Endodermal cell (in vitro differentiated cells): ENCODE data around the gene BCL2L11. TPM values are rescaled to one million over a fixed set of nuclear protein-coding genes. Genes with fewer than 3 reads are reported as not detected.

Experiments used
- DNase-seq: peaks from one replicate; pipeline ENCODE4 v3.0.0-alpha.2; 2017
- H3K27ac ChIP-seq: 2 replicates; pipeline ENCODE4 v1.5.1; 2013; ENCODE audit warnings: mild to moderate bottlenecking, low read depth, low read length, moderate library complexity
- H3K27me3 ChIP-seq: 2 replicates; pipeline ENCODE4 v1.6.1; 2013; ENCODE audit warnings: mild to moderate bottlenecking, low read length, moderate library complexity; ENCODE audit not compliant: insufficient read depth, control insufficient read depth, poor library complexity, severe bottlenecking
- H3K36me3 ChIP-seq: 2 replicates; pipeline ENCODE4 v1.7.0; 2013; ENCODE audit warnings: mild to moderate bottlenecking, low read length, moderate library complexity; ENCODE audit not compliant: control insufficient read depth, insufficient read depth
- H3K4me1 ChIP-seq: one replicate; pipeline ENCODE4 v1.7.0; 2013; ENCODE audit warnings: low read length; ENCODE audit not compliant: control insufficient read depth, insufficient read depth
- H3K4me3 ChIP-seq: 2 replicates; pipeline ENCODE4 v1.5.1; 2013; ENCODE audit warnings: mild to moderate bottlenecking, low read length, moderate library complexity
- H3K9ac ChIP-seq: 2 replicates; pipeline ENCODE4 v1.6.1; 2013; ENCODE audit warnings: mild to moderate bottlenecking, low read length, moderate library complexity; ENCODE audit not compliant: poor library complexity, severe bottlenecking; ENCODE audit errors: extremely low read depth
- H3K9me3 ChIP-seq: 2 replicates; pipeline ENCODE4 v1.6.1; 2013; ENCODE audit warnings: mild to moderate bottlenecking, low read length, moderate library complexity; ENCODE audit not compliant: control insufficient read depth
- H3K27ac Mint-ChIP-seq: 2 replicates; pipeline ENCODE4 v1.8.0; 2020; ENCODE audit warnings: mixed read lengths
- H3K27me3 Mint-ChIP-seq: 2 replicates; pipeline ENCODE4 v1.8.0; 2021; ENCODE audit warnings: mild to moderate bottlenecking, mixed read lengths; ENCODE audit not compliant: insufficient read depth
- H3K36me3 Mint-ChIP-seq: 2 replicates; pipeline ENCODE4 v1.8.0; 2020; ENCODE audit warnings: low read depth, mixed read lengths
- H3K4me1 Mint-ChIP-seq: 2 replicates; pipeline ENCODE4 v1.8.0; 2020; ENCODE audit warnings: mixed read lengths
- H3K4me3 Mint-ChIP-seq: 2 replicates; pipeline ENCODE4 v1.8.0; 2020; ENCODE audit warnings: mild to moderate bottlenecking, moderate library complexity, mixed read lengths
- H3K9me3 Mint-ChIP-seq: 2 replicates; pipeline ENCODE4 v1.8.0; 2020; ENCODE audit warnings: mild to moderate bottlenecking, mixed read lengths
- CTCF ChIP-seq: fragments of 200-600 bp; sonication (generic); conservative IDR thresholded peaks from 2 replicates; pipeline ENCODE4 v1.5.0; 2021; ENCODE audit warnings: antibody characterized with exemption, mild to moderate bottlenecking
- WGBS, 2 experiments: methylation state at CpG; one replicate each; pipeline versions ENCODE4 v1.1.5 to v1.1.7; 2013; ENCODE audit warnings: missing lambda C conversion rate in 2 of 2, mixed read lengths in 1 of 2; ENCODE audit not compliant: insufficient coverage in 1 of 2, insufficient read length in 1 of 2; 5-methylcytosine and 5-hydroxymethylcytosine counted together
- total RNA-seq, 2 donors: library from RNA; stranded (reverse); fragmentation: NEBNext Ultra II Directional in 1 of 2; extraction: Animal tissue kit (Norgen Biotek cat#: 25700) in 1 of 2; gene quantifications; 2 replicates in 1 of 2; 3 replicates in 1 of 2; pipeline ENCODE4 v1.2.1, GENCODE V29; 2021

BCL2L11 gene
- total RNA-seq, 2 donors from 2014 or later = 16.7 to 21.0 TPM

GRCh38 chr2:111117598-111118480 lies 2.9 kb upstream of the BCL2L11 start:
- Histone ChIP-seq H3K4me3 (peak overlapping the region; percentile 79), H3K27ac (no peak overlapping the region), H3K9me3 (no peaks in the 10 kb centered on the region), H3K36me3 (no peaks in the 10 kb centered on the region), H3K27me3 (peaks cover 41% of the 10 kb centered on the region), H3K9ac (no peak overlapping the region), H3K4me1 (peaks cover 7% of the 10 kb centered on the region)
- Mint-ChIP-seq H3K27ac (no peak overlapping the region), H3K36me3 (no peaks in the 10 kb centered on the region), H3K9me3 (no peaks in the 10 kb centered on the region), H3K4me3 (peak overlapping the region; percentile 86), H3K4me1 (peaks cover 23% of the 10 kb centered on the region), H3K27me3 (peaks cover 45% of the 10 kb centered on the region)
- 2 to 4% methylated on average over 20 to 64 of the region's 64 CpGs for WGBS, 2 experiments
- no peak for TF ChIP-seq CTCF
- DNase-seq = peak; percentile 75

GRCh38 chr2:111118481-111118980 lies 2.2 kb upstream of the BCL2L11 start:
- Mint-ChIP-seq H3K27ac (no peak overlapping the region), H3K4me1 (peaks cover 23% of the 10 kb centered on the region), H3K27me3 (peaks cover 45% of the 10 kb centered on the region), H3K9me3 (no peaks in the 10 kb centered on the region), H3K4me3 (peak overlapping the region; percentile 86), H3K36me3 (no peaks in the 10 kb centered on the region)
- Histone ChIP-seq H3K4me3 (peak overlapping the region; percentile 79), H3K36me3 (no peaks in the 10 kb centered on the region), H3K4me1 (peaks cover 7% of the 10 kb centered on the region), H3K27me3 (peaks cover 41% of the 10 kb centered on the region), H3K9me3 (no peaks in the 10 kb centered on the region), H3K9ac (no peak overlapping the region), H3K27ac (no peak overlapping the region)
- WGBS, 2 experiments = 2 to 4% methylated on average over 18 to 33 of the region's 33 CpGs
- TF ChIP-seq CTCF = no peak
- DNase-seq = peak; percentile 73

GRCh38 chr2:111118981-111119821 lies 1.5 kb upstream of the BCL2L11 start:
- H3K36me3 Mint-ChIP-seq = peaks cover 5% of the 10 kb centered on the region
- peaks cover 20% of the 10 kb centered on the region for H3K4me1 Mint-ChIP-seq
- H3K9me3 ChIP-seq = no peaks in the 10 kb centered on the region
- no peaks in the 10 kb centered on the region for H3K9me3 Mint-ChIP-seq
- H3K4me1 ChIP-seq = peaks cover 4% of the 10 kb centered on the region
- peak; percentile 73 for DNase-seq
- 1 to 4% methylated on average over 29 to 76 of the region's 76 CpGs for WGBS, 2 experiments
- H3K27me3 Mint-ChIP-seq = peaks cover 44% of the 10 kb centered on the region
- peaks cover 41% of the 10 kb centered on the region for H3K27me3 ChIP-seq
- H3K4me3 ChIP-seq = peak overlapping the region; percentile 79
- H3K27ac ChIP-seq = no peak overlapping the region
- peak overlapping the region; percentile 86 for H3K4me3 Mint-ChIP-seq
- H3K9ac ChIP-seq = no peak overlapping the region
- peaks cover 5% of the 10 kb centered on the region for H3K36me3 ChIP-seq
- no peak overlapping the region for H3K27ac Mint-ChIP-seq
- TF ChIP-seq CTCF = no peak
